Measurements from ENCODE around the gene PRKCE. TPM values are rescaled to one million over a fixed set of nuclear protein-coding genes. Genes with fewer than 3 reads are reported as not detected.

PRKCE gene
- polyA plus RNA-seq, 3 donors: 1.3 to 7.7 (median 2.3) TPM

- 100% methylated on average over 1 of the region's 4 CpGs for WGBS (ENCODE audit: insufficient coverage)
- Mint-ChIP-seq H3K9me3 (peaks cover 0 to 2% (median 0%) of the 10 kb centered on the region in 7 donors), H3K27me3 (ENCODE audit: low read depth in 3 of 3) (peaks cover 0 to 2% (median 0%) of the 10 kb centered on the region in 3 donors), H3K27ac (peak overlapping the region in 1 of 7 donors; percentile 36), H3K4me3 (no peak overlapping the region), H3K36me3 (peaks cover 24 to 29% of the 10 kb centered on the region in 2 donors), H3K4me1 (peaks cover 10% of the 10 kb centered on the region)
- Histone ChIP-seq H2AFZ (ENCODE audit: insufficient read depth, low read depth, low read length, poor library complexity, severe bottlenecking) (no peak overlapping the region), H3K36me3 (replicated peaks in 1 of 2; ENCODE audit: control insufficient read depth in 1 of 2, insufficient read depth in 2 of 2, low read length in 2 of 2) (peaks cover 0 to 15% of the 10 kb centered on the region in 2 donors), H3K4me2 (replicated peaks; ENCODE audit: extremely low read depth, low read length, poor library complexity, severe bottlenecking) (no peak overlapping the region), H4K20me1 (ENCODE audit: insufficient read depth, low read length) (no peaks in the 10 kb centered on the region), H3K4me1 (ENCODE audit: control insufficient read depth in 1 of 2, insufficient read depth in 2 of 2, low read length in 2 of 2) (no peaks in the 10 kb centered on the region), H3K9me3 (replicated peaks in 1 of 2; ENCODE audit: control insufficient read depth in 1 of 2, insufficient read depth in 1 of 2, low read length in 2 of 2) (no peaks in the 10 kb centered on the region), H3K27me3 (ENCODE audit: control insufficient read depth in 2 of 2, insufficient read depth in 2 of 2, low read length in 2 of 2) (no peaks in the 10 kb centered on the region), H3K79me2 (ENCODE audit: insufficient read depth, low read length) (no peaks in the 10 kb centered on the region), H3K4me3 (replicated peaks in 1 of 3; ENCODE audit: low read depth in 2 of 3, low read length in 3 of 3) (no peak overlapping the region), H3K9ac (ENCODE audit: insufficient read depth, low read length, poor library complexity, severe bottlenecking) (no peak overlapping the region), H3K27ac (ENCODE audit: low read depth in 1 of 2, low read length in 2 of 2) (no peak overlapping the region)
- DNase-seq: no peak
- no peak for TF ChIP-seq CTCF (IDR thresholded peaks at IDR 0.05)
- intact Hi-C loops (cut with micrococcal nuclease): no loop called here
Measured at GRCh38 chr2:46151577-46151976, 500.1 kb downstream of the PRKCE start.

GRCh38 chr2:46153996-46154753 lies 502.7 kb downstream of the PRKCE start:
- Histone ChIP-seq H3K9me3 (replicated peaks in 1 of 2; ENCODE audit: control insufficient read depth in 1 of 2, insufficient read depth in 1 of 2, low read length in 2 of 2) (no peaks in the 10 kb centered on the region), H3K4me3 (replicated peaks in 1 of 3; ENCODE audit: low read depth in 2 of 3, low read length in 3 of 3) (no peak overlapping the region), H3K79me2 (ENCODE audit: insufficient read depth, low read length) (no peaks in the 10 kb centered on the region), H3K27me3 (ENCODE audit: control insufficient read depth in 2 of 2, insufficient read depth in 2 of 2, low read length in 2 of 2) (no peaks in the 10 kb centered on the region), H3K4me2 (replicated peaks; ENCODE audit: extremely low read depth, low read length, poor library complexity, severe bottlenecking) (no peak overlapping the region), H3K9ac (ENCODE audit: insufficient read depth, low read length, poor library complexity, severe bottlenecking) (no peak overlapping the region), H3K4me1 (ENCODE audit: control insufficient read depth in 1 of 2, insufficient read depth in 2 of 2, low read length in 2 of 2) (no peaks in the 10 kb centered on the region), H3K27ac (ENCODE audit: low read depth in 1 of 2, low read length in 2 of 2) (no peak overlapping the region), H4K20me1 (ENCODE audit: insufficient read depth, low read length) (no peaks in the 10 kb centered on the region), H2AFZ (ENCODE audit: insufficient read depth, low read depth, low read length, poor library complexity, severe bottlenecking) (no peak overlapping the region), H3K36me3 (replicated peaks in 1 of 2; ENCODE audit: control insufficient read depth in 1 of 2, insufficient read depth in 2 of 2, low read length in 2 of 2) (peaks cover 2 to 18% of the 10 kb centered on the region in 2 donors)
- Mint-ChIP-seq H3K36me3 (peaks cover 16 to 37% of the 10 kb centered on the region in 2 donors), H3K27me3 (ENCODE audit: low read depth in 3 of 3) (peaks cover 0 to 2% (median 0%) of the 10 kb centered on the region in 3 donors), H3K4me1 (peaks cover 3% of the 10 kb centered on the region), H3K27ac (no peak overlapping the region), H3K4me3 (no peak overlapping the region), H3K9me3 (peaks cover 0 to 2% (median 0%) of the 10 kb centered on the region in 7 donors)
- intact Hi-C loops (cut with micrococcal nuclease): no loop called here
- DNase-seq: no peak
- no peak for TF ChIP-seq CTCF (IDR thresholded peaks at IDR 0.05)
- WGBS (ENCODE audit: insufficient coverage): 97% methylated on average over 10 of the region's 23 CpGs
